HG02642 (cell line): ENCODE measurements around the gene RANBP9.

Experiments used
- ATAC-seq: cut with Tn5 transposase; IDR thresholded peaks from one replicate; pipeline ENCODE4 v1.9.1; 2021; ENCODE audit warnings: mild to moderate bottlenecking; ENCODE audit not compliant: unreplicated experiment, poor library complexity

The RANBP9 gene

GRCh38 chr6:13574149-13574570, 137.5 kb downstream of the RANBP9 start:
- peak; percentile 84 for ATAC-seq

- no peak for ATAC-seq
Observed at GRCh38 chr6:13573669-13574110, 137.9 kb downstream of the RANBP9 start.

GRCh38 chr6:13572951-13573654, 138.5 kb downstream of the RANBP9 start:
- no peak for ATAC-seq

GRCh38 chr6:13572240-13572639, 139.4 kb downstream of the RANBP9 start:
- ATAC-seq, result no peak
